GM18517 (cell line): ENCODE data around the gene DDX60.
"Not testable (repeated sequence)": the region's sequence is repeated elsewhere in the genome, so short reads cannot be mapped to it uniquely, and the experiment has no call there.

Experiments
- ATAC-seq: cut with Tn5 transposase; IDR thresholded peaks from one replicate; pipeline ENCODE4 v1.9.1; 2021; ENCODE audit warnings: mild to moderate bottlenecking, moderate library complexity; ENCODE audit not compliant: unreplicated experiment

The DDX60 gene, protein sequence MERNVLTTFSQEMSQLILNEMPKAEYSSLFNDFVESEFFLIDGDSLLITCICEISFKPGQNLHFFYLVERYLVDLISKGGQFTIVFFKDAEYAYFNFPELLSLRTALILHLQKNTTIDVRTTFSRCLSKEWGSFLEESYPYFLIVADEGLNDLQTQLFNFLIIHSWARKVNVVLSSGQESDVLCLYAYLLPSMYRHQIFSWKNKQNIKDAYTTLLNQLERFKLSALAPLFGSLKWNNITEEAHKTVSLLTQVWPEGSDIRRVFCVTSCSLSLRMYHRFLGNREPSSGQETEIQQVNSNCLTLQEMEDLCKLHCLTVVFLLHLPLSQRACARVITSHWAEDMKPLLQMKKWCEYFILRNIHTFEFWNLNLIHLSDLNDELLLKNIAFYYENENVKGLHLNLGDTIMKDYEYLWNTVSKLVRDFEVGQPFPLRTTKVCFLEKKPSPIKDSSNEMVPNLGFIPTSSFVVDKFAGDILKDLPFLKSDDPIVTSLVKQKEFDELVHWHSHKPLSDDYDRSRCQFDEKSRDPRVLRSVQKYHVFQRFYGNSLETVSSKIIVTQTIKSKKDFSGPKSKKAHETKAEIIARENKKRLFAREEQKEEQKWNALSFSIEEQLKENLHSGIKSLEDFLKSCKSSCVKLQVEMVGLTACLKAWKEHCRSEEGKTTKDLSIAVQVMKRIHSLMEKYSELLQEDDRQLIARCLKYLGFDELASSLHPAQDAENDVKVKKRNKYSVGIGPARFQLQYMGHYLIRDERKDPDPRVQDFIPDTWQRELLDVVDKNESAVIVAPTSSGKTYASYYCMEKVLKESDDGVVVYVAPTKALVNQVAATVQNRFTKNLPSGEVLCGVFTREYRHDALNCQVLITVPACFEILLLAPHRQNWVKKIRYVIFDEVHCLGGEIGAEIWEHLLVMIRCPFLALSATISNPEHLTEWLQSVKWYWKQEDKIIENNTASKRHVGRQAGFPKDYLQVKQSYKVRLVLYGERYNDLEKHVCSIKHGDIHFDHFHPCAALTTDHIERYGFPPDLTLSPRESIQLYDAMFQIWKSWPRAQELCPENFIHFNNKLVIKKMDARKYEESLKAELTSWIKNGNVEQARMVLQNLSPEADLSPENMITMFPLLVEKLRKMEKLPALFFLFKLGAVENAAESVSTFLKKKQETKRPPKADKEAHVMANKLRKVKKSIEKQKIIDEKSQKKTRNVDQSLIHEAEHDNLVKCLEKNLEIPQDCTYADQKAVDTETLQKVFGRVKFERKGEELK (N-terminal part only)

DNA sequence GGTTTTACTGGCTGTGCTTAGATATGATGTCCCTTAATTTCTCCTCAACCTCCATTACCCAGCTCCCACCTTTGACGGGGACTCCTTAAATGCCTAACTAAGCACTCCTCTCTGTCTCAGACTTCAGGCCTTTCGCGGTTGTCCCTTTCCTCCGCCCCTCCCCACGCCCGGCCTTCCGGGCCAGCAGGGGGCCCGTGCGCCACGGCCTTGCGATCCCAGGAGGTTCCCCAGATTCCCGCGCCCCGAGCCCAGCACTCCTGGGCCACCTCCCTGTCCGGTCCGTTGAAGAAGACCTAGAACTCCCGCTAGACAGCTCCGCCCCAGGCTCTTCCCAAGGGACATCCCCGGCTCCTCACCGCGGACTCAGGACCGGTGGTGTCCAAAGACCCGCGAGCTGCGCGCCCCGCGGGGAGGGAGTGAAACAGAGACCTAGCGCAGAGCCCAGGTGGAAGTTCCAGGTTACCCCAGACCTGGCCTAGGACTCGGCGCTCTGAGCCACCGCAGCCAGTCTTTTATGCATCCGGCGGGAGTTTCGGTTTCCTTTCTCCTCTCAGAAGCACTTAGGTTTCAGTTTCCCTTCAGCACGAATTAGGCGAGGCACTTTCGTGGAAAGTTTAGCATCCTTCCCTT is at the start of gene DDX60:
DDX60 (minus strand) TSS at position 487 of the 630 bp plus-strand sequence. CDS start 7,493 bp downstream, outside the sequence.
- ATAC-seq, result peak; percentile 98

DNA sequence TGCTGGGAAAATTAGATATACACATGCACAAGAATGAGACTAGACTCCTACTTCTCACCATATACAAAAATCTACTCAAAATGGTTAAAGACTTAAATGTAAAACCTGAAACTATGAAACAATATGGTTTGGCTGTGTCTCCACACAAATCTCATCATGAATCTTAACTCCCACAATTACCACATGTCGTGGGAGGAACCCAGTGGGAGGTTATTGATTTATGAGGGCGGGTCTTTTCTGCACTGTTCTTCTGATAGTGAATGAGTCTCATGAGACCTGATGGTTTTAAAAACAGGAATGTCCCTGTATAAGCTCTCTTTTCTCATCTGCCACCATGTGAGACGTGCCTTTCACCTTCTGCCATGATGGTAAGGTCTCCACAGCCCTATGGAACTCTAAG is 48.5 kb upstream of the DDX60 start:
- no peak for ATAC-seq

GRCh38 chr4:168362025-168362401 is 43.5 kb upstream of the DDX60 start:
- no peak for ATAC-seq

DNA sequence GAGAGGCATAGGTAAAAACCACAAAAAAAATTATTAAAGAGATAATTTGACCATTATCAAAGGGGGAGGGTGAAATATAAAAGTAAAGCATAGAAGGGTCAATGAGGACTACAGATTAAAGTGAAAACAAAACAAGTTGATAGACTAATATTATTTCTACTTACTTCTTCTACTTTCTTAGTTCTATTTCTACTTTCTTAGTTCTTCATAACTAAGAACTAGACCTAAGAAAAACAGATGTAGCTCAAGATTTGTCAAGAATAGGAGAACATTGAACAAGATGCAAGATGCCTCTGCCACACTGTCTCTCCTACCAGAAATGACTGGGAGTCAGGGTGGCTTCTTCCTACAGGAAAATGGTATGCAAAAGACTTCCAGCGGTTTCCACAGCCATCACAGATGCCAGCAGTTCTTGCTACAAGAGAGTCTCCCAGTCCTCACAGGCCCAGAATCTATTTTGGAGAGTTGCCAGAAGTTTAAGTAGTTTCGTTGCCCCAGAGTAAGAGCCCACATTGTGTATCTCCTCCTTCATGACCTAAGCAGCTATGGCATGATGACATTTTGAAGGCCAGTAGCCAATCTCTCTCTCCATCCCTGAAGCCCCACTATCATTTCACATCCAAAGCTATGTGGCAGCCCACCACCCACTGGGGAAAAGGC is 42.9 kb upstream of the DDX60 start:
- ATAC-seq, result no peak

DNA sequence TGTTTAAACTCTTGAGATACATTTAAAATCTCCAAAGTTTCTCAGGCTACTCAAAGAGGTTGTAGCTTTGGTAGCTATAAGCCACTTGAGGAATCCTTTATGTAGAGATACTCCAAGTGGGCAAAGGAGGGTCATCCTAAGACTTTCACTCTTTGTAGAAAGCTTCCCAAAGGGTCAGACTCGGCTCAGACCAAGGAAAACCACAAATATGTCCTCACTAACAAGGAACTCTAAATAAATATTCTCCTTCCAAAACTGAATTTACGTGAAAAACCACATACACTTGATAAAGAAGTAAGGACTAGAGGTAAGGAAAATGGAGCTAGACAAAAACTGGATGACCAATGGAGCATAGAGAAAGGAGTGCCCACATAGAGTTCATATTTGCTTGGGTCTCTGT is 41.7 kb upstream of the DDX60 start:
- no peak for ATAC-seq

- no peak for ATAC-seq
Measured at GRCh38 chr4:168357941-168358340, 39.4 kb upstream of the DDX60 start.

DNA sequence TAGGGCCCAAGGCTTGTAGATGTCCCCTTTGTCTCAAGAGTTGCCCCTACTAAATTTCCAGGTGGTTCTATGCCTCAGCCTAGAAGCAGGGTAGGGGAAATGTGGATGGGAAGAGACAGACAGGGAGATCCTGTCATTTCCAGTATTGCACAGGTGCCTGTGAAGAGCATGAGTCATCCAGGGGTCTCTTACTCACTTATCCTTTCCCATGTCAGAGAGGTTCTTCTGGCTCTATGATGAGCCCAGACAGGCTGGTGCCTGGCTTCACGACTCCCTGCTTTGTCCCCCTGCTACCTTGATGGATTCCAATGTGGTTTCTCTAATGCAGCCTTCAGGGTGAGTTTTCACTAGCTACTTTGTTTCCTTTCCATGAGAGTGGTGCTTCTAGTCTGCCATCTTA is 35.2 kb upstream of the DDX60 start:
- ATAC-seq, result no peak

DNA sequence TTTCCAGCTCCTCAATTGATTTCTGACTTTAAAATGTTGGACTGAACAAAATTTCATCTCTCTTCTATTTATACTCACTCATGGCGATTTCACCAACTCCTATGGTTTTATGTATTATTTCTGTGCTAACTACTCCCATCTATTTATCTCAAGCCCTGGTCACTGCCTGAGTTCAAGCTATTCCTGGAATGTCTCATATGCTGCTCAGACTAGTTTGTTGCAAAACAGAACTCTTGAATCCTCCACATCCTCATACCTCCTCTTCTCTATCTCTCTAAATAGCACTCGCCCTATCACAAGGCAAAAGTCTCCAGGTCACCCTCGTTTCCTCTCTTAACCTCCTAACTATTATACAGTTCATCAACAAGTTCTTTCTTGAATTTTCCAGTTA is 19.0 kb upstream of the DDX60 start:
- ATAC-seq, result no peak

DNA sequence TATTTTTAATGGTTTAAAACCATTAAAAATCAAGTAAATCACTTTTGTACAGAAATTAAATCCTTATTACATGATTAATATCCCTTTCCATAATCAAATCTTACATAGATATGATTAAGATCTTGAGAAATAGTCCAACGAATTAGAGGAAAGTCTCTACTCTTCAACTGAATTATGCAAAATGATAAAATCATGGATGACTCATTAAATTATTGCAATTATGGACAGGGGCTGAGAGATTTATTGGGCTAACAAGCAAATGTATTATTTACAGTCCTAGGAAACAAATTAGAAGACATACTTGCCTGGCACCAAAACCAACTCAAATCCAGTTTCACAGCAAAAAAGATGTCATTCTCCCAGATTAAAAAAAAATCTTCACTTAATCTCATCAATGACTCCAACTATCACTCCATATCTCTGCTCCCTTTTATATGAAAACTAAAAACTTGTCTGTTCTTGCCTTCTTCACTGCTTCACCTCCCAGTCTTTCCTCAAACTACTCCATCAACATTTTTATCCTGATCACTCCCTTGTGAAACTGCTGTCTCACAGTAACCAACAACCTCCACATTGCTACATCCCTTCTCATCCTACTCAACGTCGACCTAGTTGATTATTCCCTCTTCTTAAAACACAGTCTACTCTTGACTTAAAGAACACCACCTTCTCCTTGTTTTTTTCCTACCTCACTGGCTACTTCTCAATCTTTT is 18.4 kb upstream of the DDX60 start:
- ATAC-seq, result no peak

DNA sequence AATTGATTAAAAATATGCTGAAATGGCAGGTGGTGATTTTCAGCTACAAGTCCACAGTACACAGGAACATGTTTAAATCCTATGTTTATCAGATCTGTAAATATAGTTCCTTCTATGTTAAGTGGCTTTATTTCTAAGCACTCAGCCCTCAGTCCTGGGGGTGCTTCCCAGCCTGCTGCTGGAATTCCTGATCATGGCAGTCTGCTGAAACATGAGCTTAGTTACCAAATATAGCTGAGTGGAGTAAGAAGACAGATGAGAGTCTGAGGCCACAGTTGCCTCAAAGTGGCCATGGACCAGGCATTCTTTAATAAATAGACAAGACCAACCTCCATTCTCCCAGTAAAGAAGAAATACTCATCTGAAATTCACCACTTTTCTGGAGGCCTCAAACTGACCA is 17.1 kb upstream of the DDX60 start:
- no peak for ATAC-seq

GRCh38 chr4:168334053-168334452 is 15.5 kb upstream of the DDX60 start:
- no peak for ATAC-seq

GRCh38 chr4:168330575-168330974 is 12.0 kb upstream of the DDX60 start:
- not testable (repeated sequence) for ATAC-seq

- ATAC-seq, result no peak
Measured at GRCh38 chr4:168325591-168325990, 7.0 kb upstream of the DDX60 start.

GRCh38 chr4:168321006-168321405 is 2.5 kb upstream of the DDX60 start:
- no peak for ATAC-seq

- ATAC-seq, result no peak
Measured at GRCh38 chr4:168319486-168320019, 1.0 kb upstream of the DDX60 start.

DNA sequence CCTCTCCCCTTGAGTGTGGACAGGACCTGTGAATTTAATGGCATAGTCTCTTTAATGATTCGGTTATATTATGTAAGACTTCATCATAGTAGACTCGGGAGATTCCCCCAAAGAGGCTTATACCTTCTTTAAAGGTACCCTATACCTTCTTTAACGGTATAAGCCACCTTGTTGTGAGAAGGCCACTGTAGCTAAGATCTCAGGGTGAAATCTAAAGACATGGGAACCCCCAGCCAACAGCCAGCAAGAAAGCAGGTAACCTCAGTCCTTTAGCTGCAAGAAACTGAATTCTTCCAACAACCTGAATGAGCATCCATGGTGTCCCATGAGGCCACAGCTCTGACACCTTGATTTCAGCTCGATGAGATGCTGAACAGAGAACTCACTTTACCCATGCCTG is 931 bp downstream of the DDX60 start:
- no peak for ATAC-seq

DNA sequence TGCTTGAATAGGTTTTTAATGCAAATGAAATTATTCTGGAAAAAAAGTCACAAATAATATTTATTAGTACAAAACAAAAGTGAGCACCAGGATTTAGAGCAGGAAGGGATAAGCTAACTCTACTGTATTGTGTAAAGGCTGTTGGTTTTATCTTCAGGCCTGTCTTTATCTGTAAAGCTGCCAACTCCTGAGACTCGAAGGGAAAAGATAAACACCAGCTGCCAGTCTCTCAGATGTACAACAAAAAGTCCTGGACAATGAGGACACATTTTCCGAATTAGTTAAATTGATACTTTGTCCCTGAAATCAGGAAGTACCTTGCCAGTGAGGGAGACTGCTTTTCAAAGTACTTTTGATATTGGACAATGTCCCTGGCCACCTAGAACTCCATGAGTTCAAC is 8.8 kb downstream of the DDX60 start:
- no peak for ATAC-seq

GRCh38 chr4:168308912-168309311 is 9.6 kb downstream of the DDX60 start:
- ATAC-seq, result no peak

DNA sequence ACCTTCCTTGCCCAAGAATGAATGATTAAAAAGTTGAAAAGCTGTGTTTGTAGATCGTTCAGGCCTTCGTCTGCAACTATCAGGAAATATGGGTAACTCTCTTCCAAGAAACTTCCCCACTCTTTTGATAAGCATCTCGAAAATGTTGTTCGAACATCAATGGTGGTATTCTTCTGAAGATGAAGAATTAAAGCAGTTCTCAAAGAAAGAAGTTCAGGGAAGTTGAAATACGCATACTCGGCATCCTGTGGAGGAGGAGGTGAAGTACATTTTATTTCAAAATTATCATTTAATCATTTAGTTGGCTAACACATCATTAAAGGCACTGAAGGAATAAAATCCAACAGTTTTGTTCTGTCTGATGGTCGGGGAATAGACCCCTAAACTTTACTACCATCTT is 12.1 kb downstream of the DDX60 start:
- no peak for ATAC-seq
